Lower lobe of right lung (tissue), 2 donors: ENCODE results near the gene AFG3L2. TPM values are rescaled to one million over a fixed set of nuclear protein-coding genes. Genes with fewer than 3 reads are reported as not detected.
A peak's percentile ranks its signal among the peaks of the same experiment; 100 is the strongest.

Experiments
- ATAC-seq, 2 donors: fragments of 200-7000 bp; cut with Tn5 transposase; one replicate each; pipeline ENCODE4 v1.9.1; 2020 to 2022; ENCODE audit warnings: mild to moderate bottlenecking in 2 of 2, moderate library complexity in 2 of 2
- DNase-seq: peaks from one replicate; pipeline ENCODE4 v3.0.0-alpha.2; 2020
- H3K27ac ChIP-seq: fragments of 200-600 bp; one replicate; pipeline ENCODE4 v1.8.0; 2022
- H3K27me3 ChIP-seq: fragments of 200-600 bp; one replicate; pipeline ENCODE4 v1.8.0; 2022; ENCODE audit warnings: low read depth
- H3K36me3 ChIP-seq: fragments of 200-600 bp; one replicate; pipeline ENCODE4 v1.8.0; 2022; ENCODE audit warnings: mild to moderate bottlenecking
- H3K4me1 ChIP-seq: fragments of 200-600 bp; one replicate; pipeline ENCODE4 v1.8.0; 2022
- H3K4me3 ChIP-seq: fragments of 200-600 bp; one replicate; pipeline ENCODE4 v1.8.0; 2022; ENCODE audit warnings: mild to moderate bottlenecking
- H3K9me3 ChIP-seq: fragments of 200-600 bp; one replicate; pipeline ENCODE4 v1.8.0; 2022
- intact Hi-C: fragments of 100-400 bp; cut with DNase I; formaldehyde crosslinking; loops from one replicate; pipeline ENCODE4 v1.11.0; 2022
- total RNA-seq: library from RNA; stranded (reverse); fragmentation: NEBNext Ultra II Directional; extraction: Animal tissue kit (Norgen Biotek cat#: 25700); gene quantifications from one replicate; pipeline ENCODE4 v1.2.1, GENCODE V29; 2021
- TF ChIP-seq, protein P1 (sequence below): fragments of 200-600 bp; IDR thresholded peaks from one replicate; pipeline ENCODE4 v1.8.0; 2022; ENCODE audit warnings: antibody characterized with exemption, mild to moderate bottlenecking
- donor health status: DM: no; HTN: yes; CAD: no; lungs with severe emphysema.

Gene AFG3L2
- total RNA-seq, 1 donor from 2014 or later: 31.1 TPM

- H3K4me3 ChIP-seq: no peak overlapping the region
- peaks cover 5% of the 10 kb centered on the region for H3K27me3 ChIP-seq
- intact Hi-C loops: loop anchor here (10.0 kb wide), 1 partner anchor 278 kb away; no protein-coding TSS in a partner anchor
- H3K36me3 ChIP-seq: no peaks in the 10 kb centered on the region
- H3K27ac ChIP-seq: no peak overlapping the region
- TF ChIP-seq, protein P1, sequence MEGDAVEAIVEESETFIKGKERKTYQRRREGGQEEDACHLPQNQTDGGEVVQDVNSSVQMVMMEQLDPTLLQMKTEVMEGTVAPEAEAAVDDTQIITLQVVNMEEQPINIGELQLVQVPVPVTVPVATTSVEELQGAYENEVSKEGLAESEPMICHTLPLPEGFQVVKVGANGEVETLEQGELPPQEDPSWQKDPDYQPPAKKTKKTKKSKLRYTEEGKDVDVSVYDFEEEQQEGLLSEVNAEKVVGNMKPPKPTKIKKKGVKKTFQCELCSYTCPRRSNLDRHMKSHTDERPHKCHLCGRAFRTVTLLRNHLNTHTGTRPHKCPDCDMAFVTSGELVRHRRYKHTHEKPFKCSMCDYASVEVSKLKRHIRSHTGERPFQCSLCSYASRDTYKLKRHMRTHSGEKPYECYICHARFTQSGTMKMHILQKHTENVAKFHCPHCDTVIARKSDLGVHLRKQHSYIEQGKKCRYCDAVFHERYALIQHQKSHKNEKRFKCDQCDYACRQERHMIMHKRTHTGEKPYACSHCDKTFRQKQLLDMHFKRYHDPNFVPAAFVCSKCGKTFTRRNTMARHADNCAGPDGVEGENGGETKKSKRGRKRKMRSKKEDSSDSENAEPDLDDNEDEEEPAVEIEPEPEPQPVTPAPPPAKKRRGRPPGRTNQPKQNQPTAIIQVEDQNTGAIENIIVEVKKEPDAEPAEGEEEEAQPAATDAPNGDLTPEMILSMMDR: no peak
- ATAC-seq (peak in 1 of 2 donors; percentile 21), DNase-seq (no peak)
- H3K9me3 ChIP-seq: no peaks in the 10 kb centered on the region
- H3K4me1 ChIP-seq: no peaks in the 10 kb centered on the region
These were observed 20.2 kb upstream of the AFG3L2 start for GRCh38 chr18:12397254-12397653.

GRCh38 chr18:12394428-12394827 is 17.4 kb upstream of the AFG3L2 start:
- no peak overlapping the region for H3K4me3 ChIP-seq
- H3K4me1 ChIP-seq: no peaks in the 10 kb centered on the region
- H3K36me3 ChIP-seq: no peaks in the 10 kb centered on the region
- intact Hi-C loops: loop anchor here (10.0 kb wide), 1 partner anchor 280 kb away; no protein-coding TSS in a partner anchor
- no peaks in the 10 kb centered on the region for H3K9me3 ChIP-seq
- H3K27ac ChIP-seq: no peak overlapping the region
- DNase-seq (no peak), ATAC-seq (peak; percentile 31 to 54)
- no peaks in the 10 kb centered on the region for H3K27me3 ChIP-seq
- TF ChIP-seq, protein P1: peak; percentile 43

GRCh38 chr18:12393998-12394397 is 17.0 kb upstream of the AFG3L2 start:
- TF ChIP-seq, protein P1: no peak
- ATAC-seq (no peak), DNase-seq (no peak)
- Histone ChIP-seq H3K9me3 (no peaks in the 10 kb centered on the region), H3K27ac (no peak overlapping the region), H3K36me3 (no peaks in the 10 kb centered on the region), H3K27me3 (no peaks in the 10 kb centered on the region), H3K4me1 (no peaks in the 10 kb centered on the region), H3K4me3 (no peak overlapping the region)
- intact Hi-C loops: loop anchor here (10.0 kb wide), 1 partner anchor 281 kb away; no protein-coding TSS in a partner anchor

DNA sequence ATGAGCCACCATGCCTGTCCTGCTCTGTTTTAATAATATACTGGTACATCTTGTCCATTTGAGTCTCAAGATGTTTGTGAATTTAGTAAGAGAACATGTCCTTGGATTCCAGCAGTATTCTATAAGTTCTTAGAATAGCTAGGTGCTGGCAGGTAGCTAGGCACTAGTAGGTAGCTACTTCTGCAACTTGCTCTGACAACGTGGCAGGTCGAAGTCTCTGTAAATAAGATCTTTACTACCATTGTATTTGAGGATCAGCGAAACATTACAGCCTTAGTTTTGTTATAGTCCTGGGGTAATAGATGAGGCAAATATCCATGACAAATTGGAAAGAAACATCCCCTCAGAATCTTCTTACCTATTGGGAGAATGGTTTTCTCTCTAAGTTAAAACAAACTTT is 16.5 kb upstream of the AFG3L2 start:
- TF ChIP-seq, protein P1: no peak
- H3K9me3 ChIP-seq: no peaks in the 10 kb centered on the region
- H3K4me1 ChIP-seq: no peaks in the 10 kb centered on the region
- H3K4me3 ChIP-seq: no peak overlapping the region
- no peaks in the 10 kb centered on the region for H3K27me3 ChIP-seq
- intact Hi-C loops: loop anchor here (10.0 kb wide), 1 partner anchor 281 kb away; no protein-coding TSS in a partner anchor
- H3K27ac ChIP-seq: no peak overlapping the region
- DNase-seq (no peak), ATAC-seq (no peak)
- H3K36me3 ChIP-seq: no peaks in the 10 kb centered on the region

- Histone ChIP-seq H3K27me3 (no peaks in the 10 kb centered on the region), H3K27ac (no peak overlapping the region), H3K4me1 (no peaks in the 10 kb centered on the region), H3K4me3 (no peak overlapping the region), H3K9me3 (no peaks in the 10 kb centered on the region), H3K36me3 (no peaks in the 10 kb centered on the region)
- intact Hi-C loops: loop anchor here (10.0 kb wide), 1 partner anchor 283 kb away; no protein-coding TSS in a partner anchor
- ATAC-seq: peak; percentile 90 to 93
- TF ChIP-seq, protein P1: peak; percentile 94
- DNase-seq: no peak
These were observed 14.6 kb upstream of the AFG3L2 start for GRCh38 chr18:12391487-12392165.
